Activated T-helper 1 cell treated with anti-CD3 and anti-CD28 coated beads, Interleukin-12 subunit alpha, Interleukin-12 subunit beta, Interleukin-2, Interleukin-4 antibody, amounts not matched to agents 30 ng/mL and 10 ng/mL and 1 ng/mL, durations not matched to agents 14 hours and 24 hours and 36 hours (primary cell): Measurements from ENCODE around the gene MAST2. TPM values are rescaled to one million over a fixed set of nuclear protein-coding genes. Genes with fewer than 3 reads are reported as not detected.

Source experiments
- DNase-seq: peaks from one replicate; pipeline ENCODE4 v3.0.0; 2021; ENCODE audit warnings: low spot score
- H3K27ac Mint-ChIP-seq: one replicate; pipeline ENCODE4 v1.8.0; 2021; ENCODE audit warnings: mild to moderate bottlenecking, mixed read lengths
- H3K27me3 Mint-ChIP-seq: one replicate; pipeline ENCODE4 v1.8.0; 2022; ENCODE audit warnings: mild to moderate bottlenecking, moderate library complexity, mixed read lengths; ENCODE audit not compliant: insufficient read depth
- H3K36me3 Mint-ChIP-seq: one replicate; pipeline ENCODE4 v1.8.0; 2021; ENCODE audit warnings: low read depth, mixed read lengths
- H3K4me1 Mint-ChIP-seq: one replicate; pipeline ENCODE4 v1.8.0; 2021; ENCODE audit warnings: low read depth, mixed read lengths
- H3K4me3 Mint-ChIP-seq: one replicate; pipeline ENCODE4 v1.8.0; 2021; ENCODE audit warnings: mild to moderate bottlenecking, moderate library complexity, mixed read lengths
- H3K9me3 Mint-ChIP-seq: one replicate; pipeline ENCODE4 v1.8.0; 2021; ENCODE audit warnings: mixed read lengths
- intact Hi-C: fragments of 100-400 bp; cut with micrococcal nuclease; formaldehyde crosslinking; loops from one replicate; pipeline ENCODE4 v1.15.1; 2024
- total RNA-seq: library from RNA; stranded (reverse); gene quantifications from 2 replicates; pipeline ENCODE4 v1.2.3, GENCODE V29; 2022

MAST2 gene
- total RNA-seq, 1 donor from 2014 or later = 32.0 TPM

- Mint-ChIP-seq H3K4me1 (no peaks in the 10 kb centered on the region), H3K27me3 (no peaks in the 10 kb centered on the region), H3K36me3 (peaks cover 7% of the 10 kb centered on the region), H3K9me3 (no peaks in the 10 kb centered on the region), H3K27ac (no peak overlapping the region), H3K4me3 (no peak overlapping the region)
- intact Hi-C loops = no loop called here
- DNase-seq = no peak
These were observed 196.1 kb downstream of the MAST2 start for GRCh38 chr1:45999507-45999906.

DNA sequence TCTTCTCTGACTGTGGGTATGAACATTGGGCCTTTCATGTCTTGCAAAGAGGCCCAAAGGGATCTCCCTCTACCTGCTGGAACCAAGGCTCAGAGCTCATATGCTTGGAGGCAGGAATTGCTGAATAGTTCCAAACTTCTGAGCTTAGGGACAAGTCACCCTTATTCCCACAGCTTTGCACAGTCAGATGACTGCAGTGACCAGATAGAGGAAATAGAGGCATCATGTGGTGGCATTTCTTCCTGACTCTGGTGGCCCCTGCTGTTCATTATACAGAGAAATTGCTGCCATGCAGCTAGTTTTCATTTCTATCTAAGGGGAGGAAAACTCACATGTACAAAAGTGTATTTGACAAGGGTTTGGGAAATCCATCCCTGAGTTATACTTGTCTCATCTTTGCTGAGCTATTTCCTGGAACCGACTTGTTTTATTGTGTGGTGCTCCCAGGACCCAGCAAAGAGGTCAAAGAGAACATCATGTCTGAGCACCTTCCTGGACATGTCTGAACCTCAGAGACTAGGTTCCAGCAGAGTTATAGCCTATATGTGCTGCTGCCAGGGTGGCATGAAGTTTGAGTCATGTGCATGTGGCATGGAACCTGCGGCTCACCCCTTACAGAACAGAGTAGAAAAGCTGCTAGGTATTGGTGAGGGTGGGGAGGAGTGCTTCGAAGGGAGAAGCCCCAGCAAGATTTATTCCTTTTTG, 197.8 kb downstream of the MAST2 start:
- peaks cover 6% of the 10 kb centered on the region for H3K36me3 Mint-ChIP-seq
- DNase-seq = no peak
- H3K9me3 Mint-ChIP-seq = no peaks in the 10 kb centered on the region
- no peaks in the 10 kb centered on the region for H3K4me1 Mint-ChIP-seq
- no peaks in the 10 kb centered on the region for H3K27me3 Mint-ChIP-seq
- no peak overlapping the region for H3K4me3 Mint-ChIP-seq
- no peak overlapping the region for H3K27ac Mint-ChIP-seq
- intact Hi-C loops = no loop called here

- intact Hi-C loops = no loop called here
- H3K27ac Mint-ChIP-seq = no peak overlapping the region
These were observed 199.2 kb downstream of the MAST2 start for GRCh38 chr1:46002551-46003150.

DNA sequence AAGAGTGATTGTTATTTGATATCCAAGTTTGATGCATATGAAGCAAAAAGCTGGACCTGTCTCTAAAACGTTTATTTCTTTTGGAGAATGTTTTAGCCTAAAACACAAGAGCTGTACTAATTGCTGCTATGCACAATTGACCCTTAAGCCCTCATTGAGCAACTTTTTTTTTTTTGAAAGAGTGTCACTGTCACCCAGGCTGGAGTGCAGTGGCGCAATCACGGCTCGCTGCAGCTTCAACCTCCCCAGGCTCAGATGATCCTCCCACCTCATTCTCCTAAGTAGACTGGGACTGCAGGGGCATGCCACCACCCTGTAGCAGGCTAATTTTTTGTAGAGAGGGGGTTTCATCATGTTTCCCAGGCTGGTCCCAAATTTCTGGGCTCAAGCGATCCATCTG, 199.9 kb downstream of the MAST2 start:
- Mint-ChIP-seq H3K4me3 (no peak overlapping the region), H3K27ac (no peak overlapping the region), H3K27me3 (no peaks in the 10 kb centered on the region), H3K9me3 (no peaks in the 10 kb centered on the region), H3K36me3 (peaks cover 10% of the 10 kb centered on the region), H3K4me1 (no peaks in the 10 kb centered on the region)
- intact Hi-C loops = no loop called here
- no peak for DNase-seq

More at GRCh38 chr1:46002551-46003150, 199.2 kb downstream of the MAST2 start:
- Mint-ChIP-seq H3K36me3 (peaks cover 6% of the 10 kb centered on the region), H3K4me1 (no peaks in the 10 kb centered on the region), H3K27me3 (no peaks in the 10 kb centered on the region), H3K4me3 (no peak overlapping the region), H3K9me3 (no peaks in the 10 kb centered on the region)
- no peak for DNase-seq

GRCh38 chr1:46004492-46004891, 201.1 kb downstream of the MAST2 start:
- Mint-ChIP-seq H3K9me3 (no peaks in the 10 kb centered on the region), H3K27ac (no peak overlapping the region), H3K4me1 (no peaks in the 10 kb centered on the region), H3K27me3 (no peaks in the 10 kb centered on the region), H3K4me3 (no peak overlapping the region), H3K36me3 (peaks cover 13% of the 10 kb centered on the region)
- DNase-seq = no peak
- intact Hi-C loops = no loop called here

- Mint-ChIP-seq H3K36me3 (peaks cover 16% of the 10 kb centered on the region), H3K9me3 (no peaks in the 10 kb centered on the region), H3K4me3 (no peak overlapping the region), H3K27me3 (no peaks in the 10 kb centered on the region), H3K27ac (no peak overlapping the region), H3K4me1 (no peaks in the 10 kb centered on the region)
- intact Hi-C loops = no loop called here
- DNase-seq = no peak
These were observed 202.2 kb downstream of the MAST2 start for GRCh38 chr1:46005594-46005993.

DNA sequence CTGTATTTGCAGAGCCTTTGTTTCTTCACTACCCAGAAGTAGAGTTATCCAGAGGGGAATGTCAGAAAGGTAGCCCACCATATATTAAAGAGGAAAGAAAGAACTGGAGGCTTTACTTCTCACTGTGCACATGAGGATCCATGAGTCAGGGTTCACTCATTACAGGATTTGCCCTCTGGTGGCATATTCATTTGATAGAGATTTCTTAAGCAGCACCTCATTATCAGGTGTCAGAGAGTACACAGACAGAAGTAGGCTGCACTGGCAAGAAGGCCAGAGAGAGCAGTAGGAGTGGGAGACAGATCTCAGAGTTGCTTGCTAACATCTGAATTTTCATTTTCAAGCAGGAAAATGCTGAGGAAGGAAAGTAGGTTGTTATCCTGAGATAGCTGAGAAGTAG, 205.2 kb downstream of the MAST2 start:
- Mint-ChIP-seq H3K36me3 (peaks cover 15% of the 10 kb centered on the region), H3K9me3 (no peaks in the 10 kb centered on the region), H3K27ac (no peak overlapping the region), H3K4me1 (no peaks in the 10 kb centered on the region), H3K4me3 (no peak overlapping the region), H3K27me3 (no peaks in the 10 kb centered on the region)
- intact Hi-C loops = no loop called here
- DNase-seq = no peak

DNA sequence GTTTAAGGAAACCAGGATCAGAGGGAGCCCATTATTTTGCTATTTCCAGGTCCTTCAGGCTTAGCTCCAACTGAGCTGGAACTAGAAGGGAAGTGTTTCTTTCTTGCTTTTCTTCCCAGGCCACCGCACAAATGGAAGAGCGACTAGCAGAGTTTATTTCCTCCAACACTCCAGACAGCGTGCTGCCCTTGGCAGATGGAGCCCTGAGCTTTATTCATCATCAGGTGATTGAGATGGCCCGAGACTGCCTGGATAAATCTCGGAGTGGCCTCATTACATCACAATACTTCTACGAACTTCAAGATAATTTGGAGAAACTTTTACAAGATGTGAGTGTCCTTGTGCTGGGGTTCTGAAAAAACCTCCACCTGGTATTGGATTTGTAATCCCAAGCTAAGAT, 207.2 kb downstream of the MAST2 start:
- peaks cover 17% of the 10 kb centered on the region for H3K36me3 Mint-ChIP-seq

DNA sequence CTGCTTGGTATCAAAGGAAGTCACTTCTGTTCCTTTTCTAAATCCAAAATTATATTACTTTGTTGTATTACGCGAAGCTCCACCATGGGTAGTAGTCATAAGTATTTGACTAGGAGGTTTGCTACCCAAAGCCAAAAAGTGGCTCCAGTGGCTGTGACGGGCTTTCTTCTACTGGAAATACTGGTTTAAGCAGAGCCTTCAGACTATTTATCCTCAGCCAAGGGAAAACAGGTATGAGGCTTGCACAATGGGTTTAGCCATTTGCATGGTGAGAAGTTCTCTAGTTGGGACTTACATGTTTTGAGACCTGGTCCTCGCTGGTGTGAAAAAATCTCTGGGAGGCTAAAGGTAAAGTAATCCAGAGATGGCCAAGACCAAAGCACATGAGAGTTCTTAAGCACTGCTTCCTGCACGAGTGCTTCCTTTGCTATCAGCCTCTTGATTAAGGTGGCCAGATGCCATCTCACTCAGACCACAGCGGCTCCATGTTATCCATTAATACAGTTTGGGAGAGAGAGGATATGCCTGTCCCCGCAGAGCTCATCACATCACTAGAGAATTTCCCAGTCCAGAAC, 207.8 kb downstream of the MAST2 start:
- H3K27me3 Mint-ChIP-seq = no peaks in the 10 kb centered on the region
- H3K4me3 Mint-ChIP-seq = no peak overlapping the region
- H3K4me1 Mint-ChIP-seq = no peaks in the 10 kb centered on the region
- intact Hi-C loops = no loop called here
- H3K36me3 Mint-ChIP-seq = peaks cover 17% of the 10 kb centered on the region
- no peak for DNase-seq
- H3K9me3 Mint-ChIP-seq = no peaks in the 10 kb centered on the region
- H3K27ac Mint-ChIP-seq = no peak overlapping the region

More for the DNA sequence above, 207.2 kb downstream of the MAST2 start:
- Mint-ChIP-seq H3K4me1 (no peaks in the 10 kb centered on the region), H3K4me3 (no peak overlapping the region), H3K9me3 (no peaks in the 10 kb centered on the region), H3K27ac (no peak overlapping the region), H3K27me3 (no peaks in the 10 kb centered on the region)
- intact Hi-C loops = no loop called here
- DNase-seq = no peak

GRCh38 chr1:46012236-46012635, 208.8 kb downstream of the MAST2 start:
- no peak for DNase-seq
- no peaks in the 10 kb centered on the region for H3K4me1 Mint-ChIP-seq
- no peak overlapping the region for H3K27ac Mint-ChIP-seq
- peaks cover 17% of the 10 kb centered on the region for H3K36me3 Mint-ChIP-seq
- no peak overlapping the region for H3K4me3 Mint-ChIP-seq
- intact Hi-C loops = no loop called here
- no peaks in the 10 kb centered on the region for H3K9me3 Mint-ChIP-seq
- H3K27me3 Mint-ChIP-seq = no peaks in the 10 kb centered on the region

DNA sequence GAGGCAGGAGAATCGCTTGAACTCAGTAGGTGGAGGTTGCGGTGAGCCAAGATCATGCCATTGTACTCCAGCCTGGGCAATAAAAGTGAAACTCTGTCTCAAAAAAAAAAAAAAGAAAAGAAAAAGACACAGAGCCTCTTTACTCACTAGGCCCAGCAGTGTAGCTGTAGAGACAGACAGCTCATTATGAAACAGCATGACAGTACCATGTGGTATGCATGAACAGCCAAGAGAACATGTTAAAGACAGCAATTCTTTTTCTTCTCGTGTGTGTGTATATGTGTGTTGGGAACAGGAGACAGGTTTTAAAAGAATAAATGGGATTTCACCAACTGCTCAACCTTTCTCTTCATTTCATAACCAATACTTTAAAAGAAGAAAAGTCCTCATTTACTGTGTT, 210.2 kb downstream of the MAST2 start:
- Mint-ChIP-seq H3K27me3 (no peaks in the 10 kb centered on the region), H3K36me3 (peaks cover 10% of the 10 kb centered on the region), H3K27ac (no peak overlapping the region), H3K9me3 (no peaks in the 10 kb centered on the region), H3K4me1 (no peaks in the 10 kb centered on the region), H3K4me3 (no peak overlapping the region)
- intact Hi-C loops = no loop called here
- DNase-seq = no peak

GRCh38 chr1:46017876-46018503, 214.6 kb downstream of the MAST2 start:
- Mint-ChIP-seq H3K4me3 (no peak overlapping the region), H3K27ac (no peak overlapping the region), H3K27me3 (no peaks in the 10 kb centered on the region), H3K4me1 (no peaks in the 10 kb centered on the region), H3K36me3 (peaks cover 4% of the 10 kb centered on the region), H3K9me3 (no peaks in the 10 kb centered on the region)
- intact Hi-C loops = no loop called here
- DNase-seq = no peak

DNA sequence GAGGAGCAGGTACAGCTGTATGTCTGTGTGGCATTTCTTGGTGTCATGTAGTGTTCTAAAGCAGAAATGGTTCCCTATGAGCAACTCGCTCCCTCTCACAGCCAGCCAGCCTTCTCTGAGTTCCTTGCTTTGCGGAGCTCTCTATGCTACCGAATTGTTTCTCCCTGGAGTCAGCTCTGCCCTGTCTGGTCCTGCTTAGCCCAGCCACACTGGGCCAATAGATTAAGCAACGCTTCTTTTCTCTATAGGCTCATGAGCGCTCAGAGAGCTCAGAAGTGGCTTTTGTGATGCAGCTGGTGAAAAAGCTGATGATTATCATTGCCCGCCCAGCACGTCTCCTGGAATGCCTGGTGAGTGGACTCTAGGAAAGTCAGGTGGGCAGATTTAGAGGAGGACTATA, 215.9 kb downstream of the MAST2 start:
- intact Hi-C loops = no loop called here
- Mint-ChIP-seq H3K36me3 (peaks cover 9% of the 10 kb centered on the region), H3K27me3 (no peaks in the 10 kb centered on the region), H3K4me3 (no peak overlapping the region), H3K9me3 (no peaks in the 10 kb centered on the region), H3K4me1 (no peaks in the 10 kb centered on the region), H3K27ac (no peak overlapping the region)
- DNase-seq = no peak
